ENCODE data around the gene TSG101.

Gene TSG101

GRCh38 chr11:18526521-18527296 is at the start of gene TSG101:
TSS of gene TSG101 (minus strand) at chr11:18526942. CDS start at chr11:18526816, 126 bp downstream.
- DNase-seq (ENCODE audit: low spot score): peak; percentile 96

- no peak for DNase-seq (ENCODE audit: low spot score)
These were observed 48.6 kb upstream of the TSG101 start for GRCh38 chr11:18575361-18575760.

- no peak for DNase-seq (ENCODE audit: low spot score)
These were observed 40.3 kb upstream of the TSG101 start for GRCh38 chr11:18567081-18567480.

- DNase-seq (ENCODE audit: low spot score): no peak
These were observed 39.7 kb upstream of the TSG101 start for GRCh38 chr11:18566406-18566805.

GRCh38 chr11:18564149-18564548 is 37.4 kb upstream of the TSG101 start:
- DNase-seq (ENCODE audit: low spot score): no peak

GRCh38 chr11:18563090-18563730 is 36.5 kb upstream of the TSG101 start:
- no peak for DNase-seq (ENCODE audit: low spot score)

- no peak for DNase-seq (ENCODE audit: low spot score)
These were observed 21.3 kb upstream of the TSG101 start for GRCh38 chr11:18548001-18548400.

- peak; percentile 17 for DNase-seq (ENCODE audit: low spot score)
These were observed 13.7 kb upstream of the TSG101 start for GRCh38 chr11:18540207-18541009.

GRCh38 chr11:18536209-18536608 is 9.5 kb upstream of the TSG101 start:
- no peak for DNase-seq (ENCODE audit: low spot score)

GRCh38 chr11:18534245-18534644 is 7.5 kb upstream of the TSG101 start:
- no peak for DNase-seq (ENCODE audit: low spot score)

- DNase-seq (ENCODE audit: low spot score): no peak
These were observed 6.6 kb upstream of the TSG101 start for GRCh38 chr11:18533365-18533764.

GRCh38 chr11:18527512-18527911 is 770 bp upstream of the TSG101 start:
- peak; percentile 3 for DNase-seq (ENCODE audit: low spot score)

- DNase-seq (ENCODE audit: low spot score): no peak
These were observed 617 bp downstream of the TSG101 start for GRCh38 chr11:18526130-18526520.

- no peak for DNase-seq (ENCODE audit: low spot score)
These were observed 2.5 kb downstream of the TSG101 start for GRCh38 chr11:18524248-18524647.

GRCh38 chr11:18523084-18523483 is 3.7 kb downstream of the TSG101 start:
- no peak for DNase-seq (ENCODE audit: low spot score)

GRCh38 chr11:18522388-18522787 is 4.4 kb downstream of the TSG101 start:
- DNase-seq (ENCODE audit: low spot score): no peak

- DNase-seq (ENCODE audit: low spot score): no peak
These were observed 5.6 kb downstream of the TSG101 start for GRCh38 chr11:18521122-18521521.

- DNase-seq (ENCODE audit: low spot score): no peak
These were observed 24.4 kb downstream of the TSG101 start for GRCh38 chr11:18502352-18502751.

GRCh38 chr11:18501629-18502028 is 25.1 kb downstream of the TSG101 start:
- no peak for DNase-seq (ENCODE audit: low spot score)

GRCh38 chr11:18498039-18498438 is 28.7 kb downstream of the TSG101 start:
- no peak for DNase-seq (ENCODE audit: low spot score)

- DNase-seq (ENCODE audit: low spot score): no peak
These were observed 31.0 kb downstream of the TSG101 start for GRCh38 chr11:18495703-18496102.

GRCh38 chr11:18495271-18495670 is 31.5 kb downstream of the TSG101 start:
- no peak for DNase-seq (ENCODE audit: low spot score)

GRCh38 chr11:18493310-18493709 is 33.4 kb downstream of the TSG101 start:
- DNase-seq (ENCODE audit: low spot score): no peak

Measured in Ammon's horn (tissue), 1 donor.